GM23248 (cell line): ENCODE results near the gene ING1. TPM values are rescaled to one million over a fixed set of nuclear protein-coding genes. Genes with fewer than 3 reads are reported as not detected.
A peak's percentile ranks its signal among the peaks of the same experiment; 100 is the strongest.

Experiments
- DNase-seq: peaks from one replicate; pipeline ENCODE4 v3.0.0-alpha.2; 2015
- H2AFZ ChIP-seq: fragments of 200-600 bp; sonication (generic); 2 replicates; pipeline ENCODE4 v1.6.1; 2016; ENCODE audit warnings: antibody characterized with exemption
- H3F3A ChIP-seq: fragments of 200-600 bp; sonication (generic); 2 replicates; pipeline ENCODE4 v1.6.1; 2016; ENCODE audit warnings: mild to moderate bottlenecking, antibody characterized with exemption, mixed run types; ENCODE audit not compliant: insufficient read depth
- H3K27ac ChIP-seq: fragments of 200-600 bp; sonication (generic); 2 replicates; pipeline ENCODE4 v1.5.1; 2016; ENCODE audit warnings: mild to moderate bottlenecking
- H3K27me3 ChIP-seq: fragments of 200-600 bp; sonication (generic); replicated peaks from 2 replicates; pipeline ENCODE4 v1.6.1; 2016; ENCODE audit warnings: mild to moderate bottlenecking; ENCODE audit not compliant: insufficient read depth
- H3K36me3 ChIP-seq: fragments of 200-600 bp; sonication (generic); 2 replicates; pipeline ENCODE4 v1.6.1; 2016; ENCODE audit warnings: low read depth, mild to moderate bottlenecking
- H3K4me1 ChIP-seq: fragments of 200-600 bp; sonication (generic); 2 replicates; pipeline ENCODE4 v1.6.1; 2016; ENCODE audit warnings: mild to moderate bottlenecking; ENCODE audit not compliant: insufficient read depth
- H3K4me2 ChIP-seq: fragments of 200-600 bp; sonication (generic); one replicate; pipeline ENCODE4 v1.6.1; 2016; ENCODE audit warnings: mild to moderate bottlenecking; ENCODE audit not compliant: unreplicated experiment
- H3K4me3 ChIP-seq: fragments of 200-600 bp; sonication (generic); 2 replicates; pipeline ENCODE4 v1.5.1; 2016; ENCODE audit warnings: mild to moderate bottlenecking
- H3K79me2 ChIP-seq: fragments of 200-600 bp; sonication (generic); 2 replicates; pipeline ENCODE4 v1.6.1; 2016; ENCODE audit warnings: mild to moderate bottlenecking; ENCODE audit not compliant: insufficient read depth
- H3K9ac ChIP-seq: fragments of 200-600 bp; sonication (generic); 2 replicates; pipeline ENCODE4 v1.6.1; 2016; ENCODE audit warnings: mild to moderate bottlenecking
- H3K9me2 ChIP-seq: fragments of 200-600 bp; sonication (generic); 2 replicates; pipeline ENCODE4 v1.6.1; 2016; ENCODE audit warnings: mixed run types, mild to moderate bottlenecking, moderate library complexity; ENCODE audit not compliant: insufficient read depth
- H3K9me3 ChIP-seq: fragments of 200-600 bp; sonication (generic); one replicate; pipeline ENCODE4 v1.6.1; 2017; ENCODE audit warnings: low read depth
- H4K20me1 ChIP-seq: fragments of 200-600 bp; sonication (generic); 2 replicates; pipeline ENCODE4 v1.6.0; 2016; ENCODE audit not compliant: insufficient read depth
- EZH2 ChIP-seq: fragments of 200-600 bp; sonication (generic); IDR thresholded peaks from 2 replicates; pipeline ENCODE4 v1.6.1; 2018; ENCODE audit warnings: antibody characterized with exemption, mild to moderate bottlenecking; ENCODE audit not compliant: insufficient read depth, poor library complexity, severe bottlenecking
- EZH2phosphoT487 ChIP-seq: fragments of 200-600 bp; sonication (generic); IDR thresholded peaks from 2 replicates; pipeline ENCODE4 v1.6.1; 2018; ENCODE audit warnings: antibody characterized with exemption, moderate library complexity, mild to moderate bottlenecking, low read depth; ENCODE audit not compliant: insufficient read depth
- WGBS, 2 experiments: methylation state at CpG; one replicate each; pipeline ENCODE4 v1.1.6; 2015 to 2017; ENCODE audit warnings: low lambda C conversion rate in 2 of 2, low coverage in 1 of 2; ENCODE audit errors: missing lambda C conversion rate in 2 of 2; 5-methylcytosine and 5-hydroxymethylcytosine counted together
- in situ Hi-C: fragments of 300-500 bp; cut with MboI; formaldehyde crosslinking; loops from 2 replicates; pipeline ENCODE4 v1.15.0; 2020
- polyA plus RNA-seq: library from polyadenylated mRNA; unstranded; fragments of >200 nt; fragmentation: Nextera tagmentation; extraction: Ambion mirVana; gene quantifications from 2 replicates; pipeline ENCODE4 v1.2.1, GENCODE V29; 2016
- total RNA-seq: library from RNA; depleted of rRNA; stranded (reverse); fragments of >200 nt; shearing (Covaris generic); gene quantifications from 2 replicates; pipeline ENCODE4 v1.2.3, GENCODE V29; 2014

ING1 gene
- total and polyA plus RNA-seq, 2 experiments from 2014 or later, result 6.5 to 8.2 TPM

- no peak overlapping the region for H3K4me3 ChIP-seq
- H3K9me2 ChIP-seq, result no peaks in the 10 kb centered on the region
- TF ChIP-seq EZH2 (no peak), EZH2phosphoT487 (no peak)
- DNase-seq, result peak; percentile 55
- peaks cover 24% of the 10 kb centered on the region for H3K36me3 ChIP-seq
- H3K27ac ChIP-seq, result no peak overlapping the region
- H3K4me1 ChIP-seq, result no peaks in the 10 kb centered on the region
- H3K9ac ChIP-seq, result no peak overlapping the region
- H3K79me2 ChIP-seq, result no peaks in the 10 kb centered on the region
- in situ Hi-C loops, result no loop called here
- no peak overlapping the region for H2AFZ ChIP-seq
- H3K4me2 ChIP-seq, result no peak overlapping the region
- no peaks in the 10 kb centered on the region for H3K27me3 ChIP-seq
- no peaks in the 10 kb centered on the region for H3K9me3 ChIP-seq
- no peaks in the 10 kb centered on the region for H4K20me1 ChIP-seq
- H3F3A ChIP-seq, result no peaks in the 10 kb centered on the region
- 87 to 89% methylated on average over 5 of the region's 5 CpGs for WGBS, 2 experiments
Observed at GRCh38 chr13:110683203-110683883, 30.2 kb upstream of the ING1 start.

- H3K79me2 ChIP-seq, result no peaks in the 10 kb centered on the region
- H2AFZ ChIP-seq, result no peak overlapping the region
- H3K9me2 ChIP-seq, result no peaks in the 10 kb centered on the region
- no peaks in the 10 kb centered on the region for H3F3A ChIP-seq
- no peaks in the 10 kb centered on the region for H3K4me1 ChIP-seq
- no peak overlapping the region for H3K4me3 ChIP-seq
- in situ Hi-C loops, result no loop called here
- H3K9me3 ChIP-seq, result no peaks in the 10 kb centered on the region
- no peak overlapping the region for H3K9ac ChIP-seq
- H3K36me3 ChIP-seq, result peaks cover 24% of the 10 kb centered on the region
- TF ChIP-seq EZH2phosphoT487 (no peak), EZH2 (no peak)
- 87 to 92% methylated on average over 5 of the region's 5 CpGs for WGBS, 2 experiments
- H4K20me1 ChIP-seq, result no peaks in the 10 kb centered on the region
- no peak overlapping the region for H3K27ac ChIP-seq
- no peak for DNase-seq
- H3K4me2 ChIP-seq, result no peak overlapping the region
- no peaks in the 10 kb centered on the region for H3K27me3 ChIP-seq
Observed at GRCh38 chr13:110683921-110684320, 29.6 kb upstream of the ING1 start.

GRCh38 chr13:110684388-110685056 lies 29.0 kb upstream of the ING1 start:
- Histone ChIP-seq H3K27me3 (no peaks in the 10 kb centered on the region), H3K36me3 (peaks cover 24% of the 10 kb centered on the region), H3K9me3 (no peaks in the 10 kb centered on the region), H3K79me2 (no peaks in the 10 kb centered on the region), H3K4me3 (no peak overlapping the region), H2AFZ (no peak overlapping the region), H4K20me1 (no peaks in the 10 kb centered on the region), H3K27ac (no peak overlapping the region), H3K9me2 (no peaks in the 10 kb centered on the region), H3K9ac (no peak overlapping the region), H3K4me2 (no peak overlapping the region), H3K4me1 (no peaks in the 10 kb centered on the region), H3F3A (no peaks in the 10 kb centered on the region)
- DNase-seq, result no peak
- TF ChIP-seq EZH2 (no peak), EZH2phosphoT487 (no peak)
- in situ Hi-C loops, result no loop called here
- WGBS, 2 experiments, result 93 to 96% methylated on average over 8 of the region's 8 CpGs

GRCh38 chr13:110685305-110686020 lies 28.0 kb upstream of the ING1 start:
- Histone ChIP-seq H3K9ac (no peak overlapping the region), H3K4me1 (no peaks in the 10 kb centered on the region), H2AFZ (no peak overlapping the region), H3K4me2 (no peak overlapping the region), H3K36me3 (peaks cover 24% of the 10 kb centered on the region), H3K9me3 (no peaks in the 10 kb centered on the region), H3K79me2 (no peaks in the 10 kb centered on the region), H3F3A (no peaks in the 10 kb centered on the region), H3K9me2 (no peaks in the 10 kb centered on the region), H3K4me3 (no peak overlapping the region), H3K27me3 (no peaks in the 10 kb centered on the region), H3K27ac (no peak overlapping the region), H4K20me1 (no peaks in the 10 kb centered on the region)
- no peak for DNase-seq
- no peak for TF ChIP-seq EZH2
- no peak for TF ChIP-seq EZH2phosphoT487
- in situ Hi-C loops, result no loop called here
- 87 to 88% methylated on average over 11 of the region's 11 CpGs for WGBS, 2 experiments
